Kidney tubule cell (primary cell): ENCODE data around the gene KIAA1671.

Experiments used
- DNase-seq: peaks from one replicate; pipeline ENCODE4 v3.0.0-alpha.2; 2018; ENCODE audit warnings: low spot score

Gene KIAA1671

GRCh38 chr22:25045159-25045558, 92.6 kb downstream of the KIAA1671 start:
- no peak for DNase-seq

- DNase-seq = no peak
Observed at GRCh38 chr22:25048071-25048470, 95.6 kb downstream of the KIAA1671 start.

- peak; percentile 66 for DNase-seq
Observed at GRCh38 chr22:25048659-25049647, 96.4 kb downstream of the KIAA1671 start.

GRCh38 chr22:25049770-25050169, 97.3 kb downstream of the KIAA1671 start:
- no peak for DNase-seq

- no peak for DNase-seq
Observed at GRCh38 chr22:25050566-25050965, 98.0 kb downstream of the KIAA1671 start.

GRCh38 chr22:25051073-25051472, 98.6 kb downstream of the KIAA1671 start:
- DNase-seq = no peak

- peak; percentile 40 for DNase-seq
Observed at GRCh38 chr22:25051983-25052710, 99.6 kb downstream of the KIAA1671 start.

GRCh38 chr22:25053153-25053805, 100.8 kb downstream of the KIAA1671 start:
- peak; percentile 81 for DNase-seq

GRCh38 chr22:25054943-25055511, 102.5 kb downstream of the KIAA1671 start:
- peak; percentile 50 for DNase-seq

- DNase-seq = peak; percentile 64
Observed at GRCh38 chr22:25057013-25057881, 104.7 kb downstream of the KIAA1671 start.

- no peak for DNase-seq
Observed at GRCh38 chr22:25059438-25059837, 106.9 kb downstream of the KIAA1671 start.

- no peak for DNase-seq
Observed at GRCh38 chr22:25060522-25061071, 108.1 kb downstream of the KIAA1671 start.

- DNase-seq = no peak
Observed at GRCh38 chr22:25061134-25061533, 108.6 kb downstream of the KIAA1671 start.

GRCh38 chr22:25061605-25062376, 109.3 kb downstream of the KIAA1671 start:
- no peak for DNase-seq

GRCh38 chr22:25062386-25063085, 110.0 kb downstream of the KIAA1671 start:
- DNase-seq = no peak

- no peak for DNase-seq
Observed at GRCh38 chr22:25064894-25065560, 112.5 kb downstream of the KIAA1671 start.

- DNase-seq = no peak
Observed at GRCh38 chr22:25066861-25067435, 114.4 kb downstream of the KIAA1671 start.

- DNase-seq = no peak
Observed at GRCh38 chr22:25067851-25068421, 115.4 kb downstream of the KIAA1671 start.
